GM18520 (cell line): Measurements from ENCODE around the gene PCYOX1L.

Source experiments
- ATAC-seq: cut with Tn5 transposase; IDR thresholded peaks from one replicate; pipeline ENCODE4 v1.9.1; 2021; ENCODE audit not compliant: unreplicated experiment

PCYOX1L gene

DNA sequence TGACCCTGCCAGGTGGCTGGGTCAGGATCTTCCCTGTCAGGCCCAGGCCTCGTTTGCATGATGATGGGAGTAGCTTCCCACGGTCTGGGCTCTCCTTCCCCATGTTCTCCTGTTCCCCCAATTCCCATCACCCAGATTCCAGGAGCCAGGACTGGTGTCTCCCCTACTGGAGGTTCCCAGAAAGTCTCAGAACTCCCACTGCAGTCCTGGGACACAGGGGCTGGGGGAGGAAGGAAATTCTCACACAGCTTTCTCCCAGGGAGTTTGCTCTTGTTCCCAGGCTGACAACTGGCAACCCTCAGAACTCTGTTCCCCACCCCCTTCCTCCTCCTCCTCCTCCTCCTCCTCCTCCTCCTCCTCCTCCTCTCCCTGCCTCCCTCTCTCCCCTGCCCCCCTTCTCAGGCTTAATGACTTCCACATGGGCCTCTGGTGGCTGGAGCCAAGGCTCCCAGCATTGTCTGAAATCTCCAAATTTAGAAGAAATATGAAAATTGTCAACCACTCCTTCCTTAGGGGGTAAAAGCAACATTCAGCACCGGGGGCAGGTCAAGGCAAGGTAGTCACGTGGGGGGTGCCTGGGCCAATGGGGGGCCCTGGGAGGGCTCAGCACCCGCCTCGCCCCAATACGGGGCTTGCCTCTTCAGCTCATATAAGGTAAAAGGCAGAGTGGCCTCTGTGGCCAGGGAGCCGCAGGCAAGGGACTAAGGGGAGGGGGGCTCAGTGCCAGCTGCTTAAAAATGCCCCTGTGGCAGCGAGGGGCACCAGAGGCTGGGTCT is 48.5 kb downstream of the PCYOX1L start:
- ATAC-seq, result no peak

DNA sequence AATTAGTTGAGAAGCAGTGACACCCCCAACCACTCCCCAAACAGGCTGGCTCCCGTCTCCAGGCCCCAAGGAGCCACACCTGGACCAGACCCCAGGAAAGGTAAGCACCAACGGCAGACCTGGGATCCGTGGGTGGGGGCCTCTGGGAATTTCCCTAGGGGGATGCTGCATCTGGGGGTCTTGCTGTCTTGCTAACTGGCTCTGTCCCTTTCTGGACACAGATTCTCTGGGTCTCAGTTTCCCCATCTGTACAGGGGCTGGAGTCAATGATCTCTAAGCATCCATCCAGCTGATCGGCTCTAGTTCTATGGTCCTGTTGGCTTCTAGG is 49.1 kb downstream of the PCYOX1L start:
- no peak for ATAC-seq

DNA sequence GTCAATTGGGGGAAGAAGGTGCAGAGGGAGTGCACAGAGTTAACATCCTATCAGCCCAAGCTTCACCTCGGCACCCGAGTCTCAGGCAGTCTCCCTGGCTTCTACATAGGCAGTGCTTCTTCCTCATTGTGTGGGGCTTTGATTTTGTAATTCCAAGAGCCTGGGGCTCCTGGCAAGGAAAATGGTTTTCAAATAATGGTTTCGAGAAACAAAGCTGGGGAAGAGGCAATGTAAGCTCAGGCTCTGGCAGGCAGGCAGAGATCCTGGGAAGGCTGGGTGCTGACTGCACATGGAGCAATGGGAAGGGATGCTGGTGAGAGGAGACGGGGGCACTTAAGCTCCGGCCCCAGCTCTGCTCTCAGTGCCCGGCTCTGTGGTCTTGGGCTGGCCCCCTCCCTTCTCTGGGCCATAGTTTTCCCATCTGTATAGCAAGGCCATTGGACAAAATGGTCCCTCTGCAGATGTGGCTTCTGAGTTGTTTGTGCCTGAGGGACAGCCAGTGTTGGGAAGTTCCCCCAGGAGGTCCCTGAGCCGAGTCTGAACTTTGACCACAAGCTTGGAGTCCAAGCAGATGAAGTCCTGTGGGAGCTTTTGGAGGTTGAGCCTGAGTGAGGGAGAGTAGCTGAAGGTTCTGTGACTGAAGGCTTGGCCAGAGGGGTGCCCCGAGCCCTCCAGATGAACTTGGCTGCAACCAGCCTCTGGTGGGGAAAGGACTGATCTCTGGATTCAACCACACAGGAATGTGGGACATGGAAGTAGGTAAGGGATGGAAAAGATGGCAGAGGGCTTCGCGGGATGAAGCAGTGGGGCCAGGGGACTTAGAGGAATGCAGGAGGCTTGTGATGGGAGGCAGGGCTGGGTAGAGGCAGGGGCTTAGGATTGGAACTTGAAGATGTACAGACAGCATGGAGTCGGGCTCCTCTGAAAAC is 49.7 kb downstream of the PCYOX1L start:
- ATAC-seq, result no peak

DNA sequence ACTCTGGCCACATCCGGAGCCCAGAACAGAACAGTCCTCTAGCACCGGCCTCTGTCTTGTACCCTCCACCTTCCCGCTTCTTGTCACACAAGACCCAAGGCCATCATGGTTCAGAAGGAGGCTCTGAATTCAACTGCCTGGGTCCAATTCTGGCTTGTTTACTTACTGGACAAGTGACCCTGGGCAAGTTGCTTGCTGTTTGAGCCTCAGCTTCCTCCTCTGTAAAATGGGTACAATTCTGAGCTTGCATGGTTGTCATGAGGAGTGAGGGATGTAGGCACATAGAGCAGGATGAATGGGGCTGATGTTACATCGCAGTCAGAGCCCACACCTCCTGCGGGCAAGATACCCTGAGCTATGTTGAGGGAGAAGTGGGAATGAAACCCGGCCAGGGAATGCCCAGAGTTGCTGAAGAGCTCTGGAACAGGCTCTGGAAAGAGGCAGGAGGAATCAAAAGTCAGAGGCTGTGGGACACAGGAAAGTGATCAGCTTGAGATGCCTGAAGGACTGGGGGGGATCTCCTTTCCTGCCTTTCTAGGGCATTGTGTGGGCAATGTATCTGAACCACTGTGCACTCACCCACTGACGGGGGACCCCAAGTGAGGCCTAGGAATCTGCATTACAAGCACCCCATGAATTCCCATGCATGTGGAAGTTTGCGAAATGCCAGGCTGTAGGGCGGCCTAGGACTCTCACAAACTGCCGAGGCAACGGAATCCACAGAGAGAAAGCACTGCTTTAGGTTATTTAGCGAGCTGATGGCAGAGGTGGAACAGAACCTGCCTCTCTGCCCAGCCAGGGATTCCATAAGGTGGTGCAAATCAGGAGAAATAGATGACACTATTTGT is 50.6 kb downstream of the PCYOX1L start:
- no peak for ATAC-seq

DNA sequence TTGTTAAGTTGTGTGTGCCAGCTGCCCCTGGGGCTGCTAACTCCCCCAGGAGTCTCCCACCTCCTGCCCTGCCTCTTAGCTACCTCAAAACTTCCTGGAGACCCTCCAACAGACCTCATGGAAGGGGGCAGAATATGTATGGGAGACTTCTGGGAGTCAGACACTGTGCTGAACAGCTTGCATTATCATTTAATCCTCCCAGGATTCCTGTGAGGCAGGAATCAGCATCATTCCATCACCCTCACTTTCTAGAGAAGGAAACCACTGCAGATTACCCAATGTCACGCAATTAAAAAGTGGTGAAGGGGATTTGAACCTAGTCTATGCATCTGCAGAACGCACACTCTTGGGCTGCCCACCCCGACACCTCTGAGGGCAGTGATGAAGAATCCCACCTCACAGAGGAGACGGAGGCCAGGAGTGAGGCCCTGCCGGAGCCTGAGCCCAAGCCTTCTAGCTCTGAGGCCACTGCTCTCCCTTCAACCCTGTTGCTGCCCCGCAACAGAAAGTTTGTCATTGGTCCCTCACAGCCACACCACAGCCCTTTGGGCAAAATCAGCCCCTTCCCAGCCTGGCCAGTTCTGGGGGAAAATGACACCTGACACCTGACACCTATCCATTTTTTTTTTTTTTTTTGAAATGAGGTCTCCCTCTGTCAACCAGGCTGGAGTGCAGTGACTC is 51.6 kb downstream of the PCYOX1L start:
- no peak for ATAC-seq

DNA sequence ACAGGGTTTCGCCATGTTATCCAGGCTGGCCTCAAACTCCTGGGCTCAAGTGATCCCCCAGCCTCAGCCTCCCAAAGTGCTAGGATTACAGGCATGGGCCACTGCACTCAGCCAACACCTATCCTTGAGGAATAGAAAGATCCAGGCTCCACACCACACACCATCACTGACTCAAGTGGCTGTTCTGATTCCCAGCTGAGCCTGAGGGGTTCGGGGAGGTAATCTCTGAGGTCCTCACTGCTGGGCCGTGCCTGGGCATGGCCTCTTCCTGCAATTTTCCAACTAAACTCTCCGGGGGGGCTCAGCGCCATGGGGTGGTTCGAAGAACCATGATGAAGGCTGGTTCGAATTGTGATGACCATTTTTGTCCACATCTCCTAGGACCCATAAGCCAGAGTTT is 52.2 kb downstream of the PCYOX1L start:
- no peak for ATAC-seq

DNA sequence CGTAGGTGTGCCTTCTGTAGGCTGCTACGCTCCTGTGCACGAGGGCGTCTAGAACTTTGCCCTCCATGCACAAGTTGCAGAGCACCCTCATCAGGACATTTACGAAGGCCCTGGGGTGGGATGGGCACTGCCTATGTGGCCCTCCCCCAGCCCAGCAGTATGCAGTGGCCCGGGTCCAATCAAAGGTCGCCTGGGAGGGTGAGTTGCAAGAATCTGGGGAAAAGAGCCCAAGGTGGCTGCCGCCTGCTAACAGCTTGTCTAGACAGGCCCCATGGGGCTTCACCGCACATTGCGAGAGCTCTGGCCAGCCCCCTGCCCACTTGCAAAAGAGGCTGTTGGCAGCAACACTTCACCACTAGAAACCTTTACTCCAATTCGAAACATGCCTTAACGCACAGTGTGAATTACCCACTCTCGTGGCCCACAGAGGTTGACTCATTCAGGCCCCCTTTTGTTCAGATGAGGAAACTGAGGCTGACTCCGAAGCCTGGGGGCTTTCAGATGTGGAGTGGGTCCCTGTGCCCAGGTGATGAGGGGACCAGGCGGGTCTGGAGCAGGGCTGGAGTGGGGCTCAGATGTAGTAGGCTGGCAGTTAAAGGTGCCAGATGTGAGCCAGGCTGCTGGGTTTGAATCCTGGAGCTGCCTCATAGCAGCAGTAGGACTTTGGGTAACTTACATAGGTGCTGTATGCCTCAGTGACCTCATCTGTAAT is 53.0 kb downstream of the PCYOX1L start:
- ATAC-seq, result no peak

DNA sequence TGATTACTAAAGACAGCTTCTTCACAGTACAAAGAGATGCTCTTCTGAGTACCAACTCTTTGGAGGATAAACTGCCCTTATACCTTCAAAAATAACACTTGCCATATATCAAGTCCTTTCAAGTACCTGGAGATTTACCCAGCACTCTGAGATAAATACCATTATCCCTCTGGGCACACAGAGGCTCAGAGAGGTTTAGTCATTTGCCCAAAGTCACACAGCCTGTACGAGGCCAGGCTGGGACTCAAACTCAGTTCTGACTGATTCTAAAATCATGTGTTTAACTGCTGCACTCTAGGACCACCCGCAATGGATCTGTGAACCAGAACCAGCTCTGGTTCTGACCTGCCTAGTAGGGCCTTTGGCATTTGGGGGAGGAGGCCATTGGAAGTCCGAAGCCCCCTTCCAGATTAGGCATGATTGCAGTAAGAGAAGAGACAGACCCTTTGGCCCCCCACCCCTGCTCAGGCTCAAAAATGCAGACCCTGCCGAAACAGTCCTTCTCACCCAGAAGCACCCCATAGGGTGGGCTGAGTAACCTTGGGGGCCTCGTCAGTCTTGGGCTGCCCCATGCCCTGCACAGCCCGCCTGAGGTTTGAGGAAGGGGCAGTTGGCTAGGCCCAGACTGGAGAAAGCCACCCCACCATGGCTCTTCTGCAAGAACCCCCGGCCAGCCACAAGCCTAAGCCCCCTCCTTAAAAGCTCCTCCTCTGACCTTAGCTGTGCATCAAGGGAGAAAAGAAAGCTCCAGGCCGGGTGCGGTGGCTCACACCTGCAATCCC is 54.1 kb downstream of the PCYOX1L start:
- no peak for ATAC-seq

DNA sequence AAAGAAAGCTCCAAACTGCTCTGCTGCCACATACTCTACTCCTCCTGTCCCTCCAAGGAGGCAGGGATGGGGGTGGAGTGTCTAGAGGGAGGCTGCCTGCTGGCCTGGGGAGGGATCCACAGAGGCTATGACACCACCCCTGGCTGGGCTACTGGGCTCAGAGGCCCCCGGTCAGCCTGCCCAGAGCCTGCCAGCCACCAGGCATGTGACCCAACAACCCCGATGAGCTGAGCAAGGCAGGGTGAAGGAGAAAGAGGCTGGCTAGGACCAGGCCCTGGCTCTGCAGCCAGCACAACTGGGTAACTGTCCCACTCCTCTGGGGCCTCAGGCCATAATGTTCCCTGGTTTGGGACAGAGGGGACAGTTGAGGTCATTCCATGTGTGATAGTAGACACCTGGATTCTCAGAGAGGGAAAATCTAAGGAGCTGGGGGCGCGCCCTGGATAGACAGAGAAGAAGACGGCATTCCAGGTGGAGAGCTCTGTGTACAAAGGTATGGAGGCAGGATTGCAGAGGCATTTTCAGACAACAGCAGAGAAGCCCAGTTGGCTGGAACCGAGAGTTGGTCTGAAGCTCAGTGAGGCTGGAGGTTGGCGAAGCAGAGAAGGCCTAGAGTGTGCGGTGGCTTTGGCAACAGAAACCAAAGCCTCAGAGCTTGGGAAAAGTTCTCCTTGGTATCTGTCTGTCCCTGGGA is 55.1 kb downstream of the PCYOX1L start:
- ATAC-seq, result no peak

DNA sequence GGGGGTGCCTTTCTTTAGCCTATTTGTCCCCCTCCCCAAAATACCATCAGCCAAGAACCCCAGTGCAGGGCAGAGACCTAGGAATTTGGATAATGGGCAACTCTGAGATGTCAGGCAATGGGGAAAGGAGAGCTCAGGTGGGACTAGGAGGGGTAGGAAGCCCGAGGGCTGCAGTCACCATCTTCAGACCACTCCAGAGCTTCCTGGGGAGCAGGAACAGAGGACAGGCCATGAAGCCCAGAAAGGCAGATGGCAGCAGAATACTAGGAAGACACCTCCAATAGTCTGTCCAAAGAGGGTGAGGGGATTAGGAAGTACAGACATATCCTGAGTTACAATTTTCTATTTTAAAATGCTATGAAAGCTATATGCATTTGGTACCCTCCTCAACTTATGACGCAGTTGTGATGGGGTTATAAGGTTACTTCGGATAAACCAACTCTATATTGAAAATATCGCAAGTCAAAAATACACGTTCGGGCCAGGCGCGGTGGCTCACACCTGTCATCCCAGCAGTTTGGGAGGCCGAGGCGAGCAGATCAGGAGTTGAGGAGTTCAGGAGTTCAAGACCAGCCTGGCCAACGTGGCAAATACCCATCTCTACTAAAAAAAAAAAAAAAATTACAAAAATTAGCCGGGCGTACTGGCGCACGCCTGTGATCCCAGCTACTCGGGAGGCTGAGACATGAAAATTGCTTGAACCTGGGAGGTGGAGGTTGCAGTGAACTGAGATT is 55.8 kb downstream of the PCYOX1L start:
- no peak for ATAC-seq

DNA sequence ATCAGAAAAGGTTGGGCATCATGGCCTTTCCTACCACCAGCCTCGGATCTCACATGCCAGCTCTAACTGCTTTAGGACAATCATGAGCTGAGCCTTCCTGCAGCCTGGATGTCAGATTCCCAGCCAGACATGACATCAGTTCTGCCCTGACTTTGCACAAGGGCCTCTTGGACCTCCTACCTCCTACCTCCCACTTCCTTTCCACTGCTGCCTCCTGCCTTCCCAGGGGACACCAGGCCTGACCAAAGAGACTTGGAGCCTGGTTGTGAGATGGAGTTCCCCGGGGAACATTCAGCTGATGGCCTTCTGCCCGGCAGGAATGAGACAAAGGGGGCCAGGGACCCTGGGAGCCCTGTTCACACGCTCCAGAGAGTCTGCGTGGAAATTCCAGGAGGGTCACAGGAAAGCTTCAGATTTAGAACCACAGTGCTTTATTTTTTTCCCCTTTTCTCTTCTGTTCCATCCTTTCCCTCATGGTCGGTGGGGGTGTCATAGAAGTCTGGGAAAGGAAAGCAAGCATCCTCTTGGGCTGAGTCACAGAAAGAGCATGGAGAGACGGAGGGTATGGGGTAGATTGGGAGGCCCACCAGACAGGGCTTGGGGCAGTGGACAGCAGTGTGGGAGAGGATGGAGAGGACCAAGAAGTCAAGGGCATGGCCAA is 56.7 kb downstream of the PCYOX1L start:
- ATAC-seq, result no peak

DNA sequence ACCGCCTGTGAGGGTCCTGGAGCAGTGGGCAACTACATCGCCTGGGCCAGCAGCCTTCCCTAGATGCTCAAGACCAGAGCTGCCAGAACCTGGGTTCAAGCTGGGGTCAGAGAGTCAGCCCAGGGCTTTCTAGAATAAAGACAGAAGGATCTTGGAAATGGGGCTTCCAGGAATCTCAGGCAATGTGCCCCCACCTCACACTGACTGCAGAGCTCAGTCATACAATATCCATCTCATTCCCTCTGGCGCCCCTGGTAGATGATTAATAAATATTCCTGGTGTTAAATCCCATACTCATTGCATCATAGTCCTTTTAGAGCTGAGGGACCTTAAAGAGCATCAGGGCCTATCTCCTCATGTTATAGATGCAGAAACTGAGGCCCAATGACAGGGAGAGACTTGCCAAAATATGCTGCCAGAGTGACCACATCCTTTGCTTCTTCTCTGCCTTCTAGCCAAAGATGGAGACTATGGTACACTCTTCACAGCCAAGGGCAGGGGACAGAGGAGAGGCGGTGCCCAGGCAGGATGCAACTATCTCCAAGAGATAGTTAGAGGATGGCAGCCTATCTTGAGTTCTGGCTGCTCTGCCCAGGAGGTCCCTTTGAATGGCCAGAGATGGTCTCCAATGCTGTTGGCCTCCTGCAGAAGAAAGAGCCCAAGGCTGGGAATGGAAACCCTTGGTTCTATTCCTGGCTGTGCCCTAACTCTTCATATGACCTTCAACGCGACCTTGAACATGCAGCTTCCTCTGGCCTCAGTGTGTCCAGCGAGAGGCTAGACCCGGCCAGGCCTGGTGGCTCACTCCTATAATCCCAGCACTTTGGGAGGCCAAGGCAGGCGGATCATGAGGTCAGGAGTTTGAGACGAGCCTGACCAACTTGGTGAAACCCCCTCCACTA is 57.5 kb downstream of the PCYOX1L start:
- ATAC-seq, result no peak

DNA sequence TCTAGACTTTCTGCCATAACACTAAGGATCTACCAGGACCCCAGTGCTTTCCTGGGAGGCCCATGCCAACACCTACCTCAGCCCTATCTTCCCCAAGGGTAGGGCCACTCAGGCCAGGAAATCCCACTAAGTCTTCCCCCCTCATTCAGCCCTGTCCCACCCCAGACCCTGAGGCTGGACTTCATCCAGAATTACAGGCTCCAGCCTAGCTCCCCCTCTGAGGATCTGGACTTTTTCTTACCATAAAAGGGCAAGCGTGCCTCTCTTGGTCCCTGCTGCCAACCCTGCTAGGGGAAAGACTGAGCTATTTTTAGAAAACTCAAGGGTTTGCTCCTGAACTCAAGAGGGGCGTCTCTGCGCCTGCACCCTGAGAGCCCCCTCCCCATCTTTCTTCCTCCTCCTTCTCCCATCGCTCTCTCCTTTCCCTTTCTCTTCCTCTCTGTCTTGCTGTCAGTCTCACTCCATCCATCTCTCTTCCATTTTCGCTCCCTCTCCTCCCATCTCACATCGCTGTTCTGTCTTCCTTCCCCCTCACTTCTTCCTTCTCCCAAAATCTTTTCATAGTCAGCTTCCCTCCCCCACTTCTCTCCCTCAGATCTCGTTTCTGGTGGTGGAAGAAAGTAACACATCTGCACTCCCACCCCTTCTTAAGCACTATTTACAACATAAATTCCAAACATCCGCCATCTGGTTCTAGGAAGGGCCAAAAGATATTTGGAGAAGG is 59.3 kb downstream of the PCYOX1L start:
- no peak for ATAC-seq

DNA sequence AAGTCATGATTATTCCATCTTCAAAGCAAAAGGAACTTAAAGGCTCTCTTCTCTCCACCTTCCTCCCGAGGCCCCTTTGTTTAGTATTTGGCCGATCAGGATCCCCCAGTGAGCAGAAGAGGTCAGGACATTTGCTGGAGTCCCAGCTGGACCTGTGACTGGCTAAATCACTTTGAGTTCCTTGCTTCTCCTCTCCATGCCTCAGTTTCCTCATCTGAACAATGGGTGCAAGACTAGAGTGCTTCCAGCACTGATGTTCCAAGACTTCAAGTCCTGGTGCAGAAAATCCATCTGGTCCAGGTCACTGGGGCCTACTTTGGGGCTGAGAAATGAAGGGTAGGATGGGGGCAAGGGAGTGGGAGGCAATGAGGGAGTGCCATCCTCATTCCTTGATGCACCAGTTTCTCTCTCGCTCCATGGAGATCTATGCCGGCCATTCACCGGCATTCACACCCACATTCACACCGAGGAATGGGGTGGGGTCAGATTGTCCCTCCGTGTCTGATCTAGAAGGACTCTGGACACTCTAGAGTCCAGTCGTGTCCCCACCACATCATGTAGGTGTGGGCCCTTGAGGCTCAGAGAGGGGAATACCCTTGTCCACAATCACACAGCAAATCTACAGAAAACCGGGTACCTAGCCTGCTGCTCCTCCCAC is 60.0 kb downstream of the PCYOX1L start:
- ATAC-seq, result no peak

DNA sequence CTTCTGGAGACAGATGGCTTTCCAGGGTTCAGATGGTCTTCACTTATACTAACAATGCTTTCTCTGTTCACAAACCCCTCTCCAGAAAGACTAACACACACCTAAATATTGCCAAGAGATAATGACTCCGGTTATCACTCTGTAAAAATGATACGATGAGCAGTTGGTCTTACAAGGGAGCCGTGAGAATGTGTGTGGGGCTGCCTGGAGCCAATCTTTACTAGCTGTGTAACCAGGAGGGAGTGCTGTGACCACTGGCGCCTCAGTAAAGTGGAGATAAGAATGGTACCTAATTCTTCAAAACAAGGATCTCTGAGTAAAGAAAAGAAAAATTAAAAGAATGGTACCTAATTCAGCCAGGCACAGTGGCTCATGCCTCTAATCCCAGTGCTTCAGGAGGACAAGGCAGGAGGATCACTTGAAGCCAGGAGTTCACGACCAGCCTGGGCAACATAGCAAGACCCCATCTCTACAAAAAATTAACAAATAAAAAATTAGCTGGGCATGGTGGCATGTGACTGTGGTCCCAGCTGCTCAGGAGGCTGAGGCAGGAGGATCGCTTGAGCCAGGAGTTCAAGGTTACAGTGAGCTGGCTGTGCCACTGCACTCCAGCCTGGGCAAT is 61.2 kb downstream of the PCYOX1L start:
- no peak for ATAC-seq
